Jurkat, Clone E6-1 (cell line): ENCODE results near the gene OR7C1.
"Not testable (repeated sequence)": the region's sequence is repeated elsewhere in the genome, so short reads cannot be mapped to it uniquely, and the experiment has no call there.

Experiments used
- DNase-seq: peaks from one replicate; pipeline ENCODE4 v3.0.0-alpha.2; 2011; ENCODE audit warnings: low read depth, low spot score
- H3K4me3 ChIP-seq: 2 replicates; pipeline ENCODE4 v1.5.1; 2011; ENCODE audit warnings: mild to moderate bottlenecking, low read length, control low read depth, moderate library complexity

OR7C1 gene

GRCh38 chr19:14786421-14786851, 48.5 kb downstream of the OR7C1 start:
- no peak for DNase-seq
- no peak overlapping the region for H3K4me3 ChIP-seq

- DNase-seq = peak; percentile 49
- H3K4me3 ChIP-seq = not testable (repeated sequence)
These were observed 49.7 kb downstream of the OR7C1 start for GRCh38 chr19:14785102-14785793.

DNA sequence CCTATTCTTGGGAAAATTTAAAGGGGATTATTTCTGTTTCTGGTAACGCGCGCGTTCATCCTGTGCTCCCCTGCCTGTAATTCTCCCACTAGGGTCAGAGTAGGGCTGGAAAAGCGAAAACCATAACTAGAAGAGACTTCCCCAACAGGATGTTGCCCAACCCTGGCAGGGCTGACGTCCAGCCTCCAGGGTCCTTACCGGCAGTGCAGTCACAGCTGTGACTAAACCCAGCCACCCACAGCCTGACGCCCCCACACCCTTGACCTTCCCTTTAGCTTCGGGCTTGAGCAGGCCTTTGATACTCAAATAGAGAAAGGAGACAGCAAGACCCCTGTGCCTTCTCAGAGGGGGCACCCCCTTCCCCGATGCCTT, 50.3 kb downstream of the OR7C1 start:
- not testable (repeated sequence) for H3K4me3 ChIP-seq, DNase-seq

DNA sequence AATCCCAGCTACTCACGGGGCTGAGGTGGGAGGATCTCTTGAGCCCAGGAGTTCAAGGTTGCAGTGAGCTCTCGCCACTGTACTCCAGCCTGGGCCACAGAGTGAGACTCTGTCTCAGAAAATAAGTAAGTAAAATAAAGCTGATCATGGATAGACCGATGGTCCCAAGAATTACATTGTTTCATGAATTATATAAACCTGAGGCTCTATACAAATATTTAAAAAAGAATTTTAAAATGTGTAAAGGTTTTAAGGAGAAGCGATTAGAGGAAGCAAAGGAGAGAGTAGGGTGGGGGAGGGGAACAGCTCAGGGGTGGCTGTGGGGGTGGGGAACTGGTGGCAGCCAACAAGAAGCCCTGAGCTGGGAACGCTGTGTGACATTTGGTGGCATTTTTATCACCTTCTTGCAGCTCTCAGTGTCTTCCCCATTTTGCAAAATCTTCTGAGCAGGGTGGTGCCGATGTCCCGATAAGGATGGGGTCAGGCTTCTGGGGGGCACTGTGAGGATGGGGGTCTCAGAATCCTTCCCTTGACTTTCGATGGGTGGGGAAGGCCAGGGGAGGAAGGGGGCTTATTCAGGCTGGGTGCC, 51.5 kb downstream of the OR7C1 start:
- DNase-seq, H3K4me3 ChIP-seq: not testable (repeated sequence)

- H3K4me3 ChIP-seq = no peak overlapping the region
- no peak for DNase-seq
These were observed 52.2 kb downstream of the OR7C1 start for GRCh38 chr19:14782626-14783409.

DNA sequence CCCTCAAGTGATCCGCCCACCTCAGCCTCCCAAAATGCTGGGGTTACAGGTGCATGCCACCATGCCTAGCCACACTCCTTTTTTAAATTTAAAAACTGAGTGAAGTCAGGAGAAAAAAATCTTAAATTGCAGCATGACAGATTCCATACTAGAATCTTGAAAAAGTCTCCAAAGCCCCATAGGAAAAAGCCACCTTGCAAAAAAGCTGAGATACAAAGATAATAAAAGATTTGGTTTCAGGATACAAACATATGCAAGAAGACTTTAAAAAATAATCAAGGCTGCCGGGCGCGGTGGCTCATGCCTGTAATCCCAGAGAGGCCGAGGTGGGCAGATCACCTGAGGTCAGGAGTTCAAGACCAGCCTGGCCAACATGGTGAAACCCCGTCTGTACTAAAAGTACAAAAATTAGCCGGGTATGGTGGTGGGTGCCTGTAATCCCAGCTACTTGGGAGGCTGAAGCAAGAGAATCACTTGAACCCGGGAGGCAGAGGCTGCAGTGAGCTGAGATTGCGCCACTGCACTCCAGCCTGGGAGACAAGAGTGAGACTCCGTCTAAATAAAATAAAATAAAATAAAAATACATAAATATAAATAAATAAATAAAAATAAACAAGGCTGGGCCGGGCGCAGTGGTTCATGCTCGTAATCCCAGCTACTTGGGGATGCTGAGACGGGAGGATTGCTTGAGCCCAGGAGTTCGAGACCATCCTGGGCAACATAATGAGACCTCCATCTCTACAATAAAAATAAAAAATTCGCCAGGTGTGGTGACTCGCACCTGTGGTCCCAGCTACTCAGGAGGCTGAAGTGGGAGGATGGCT, 53.1 kb downstream of the OR7C1 start:
- H3K4me3 ChIP-seq, DNase-seq: not testable (repeated sequence)

- DNase-seq, H3K4me3 ChIP-seq: not testable (repeated sequence)
These were observed 54.3 kb downstream of the OR7C1 start for GRCh38 chr19:14780622-14781225.

DNA sequence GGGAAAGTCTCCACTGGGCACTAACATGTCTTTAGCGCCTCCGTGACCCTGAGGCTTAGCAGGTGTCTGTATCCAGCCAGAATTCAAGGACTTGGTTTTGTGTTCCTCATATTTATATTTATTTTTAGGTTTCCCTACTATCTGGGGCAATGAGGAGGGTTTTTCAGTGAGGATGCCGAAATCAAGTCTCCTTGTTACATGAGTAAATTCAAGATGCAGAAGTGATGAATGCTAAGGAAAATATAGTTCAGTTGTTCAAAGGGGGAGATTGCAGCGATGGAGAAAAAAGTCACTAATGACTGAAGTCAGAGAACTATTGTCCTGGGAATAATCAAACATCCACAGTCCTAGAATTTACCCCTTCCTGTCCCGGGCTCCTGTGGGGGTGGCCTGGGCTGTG, 55.8 kb downstream of the OR7C1 start:
- DNase-seq = no peak
- no peak overlapping the region for H3K4me3 ChIP-seq

- peak; percentile 48 for DNase-seq
- H3K4me3 ChIP-seq = not testable (repeated sequence)
These were observed 56.7 kb downstream of the OR7C1 start, which contains the start of gene ADGRE2 for GRCh38 chr19:14778110-14778845. TSS of gene ADGRE2 (minus strand) at chr19:14778560. CDS start at chr19:14776756, 1,804 bp downstream.

- not testable (repeated sequence) for DNase-seq
These were observed 57.3 kb downstream of the OR7C1 start for GRCh38 chr19:14777645-14778044.

DNA sequence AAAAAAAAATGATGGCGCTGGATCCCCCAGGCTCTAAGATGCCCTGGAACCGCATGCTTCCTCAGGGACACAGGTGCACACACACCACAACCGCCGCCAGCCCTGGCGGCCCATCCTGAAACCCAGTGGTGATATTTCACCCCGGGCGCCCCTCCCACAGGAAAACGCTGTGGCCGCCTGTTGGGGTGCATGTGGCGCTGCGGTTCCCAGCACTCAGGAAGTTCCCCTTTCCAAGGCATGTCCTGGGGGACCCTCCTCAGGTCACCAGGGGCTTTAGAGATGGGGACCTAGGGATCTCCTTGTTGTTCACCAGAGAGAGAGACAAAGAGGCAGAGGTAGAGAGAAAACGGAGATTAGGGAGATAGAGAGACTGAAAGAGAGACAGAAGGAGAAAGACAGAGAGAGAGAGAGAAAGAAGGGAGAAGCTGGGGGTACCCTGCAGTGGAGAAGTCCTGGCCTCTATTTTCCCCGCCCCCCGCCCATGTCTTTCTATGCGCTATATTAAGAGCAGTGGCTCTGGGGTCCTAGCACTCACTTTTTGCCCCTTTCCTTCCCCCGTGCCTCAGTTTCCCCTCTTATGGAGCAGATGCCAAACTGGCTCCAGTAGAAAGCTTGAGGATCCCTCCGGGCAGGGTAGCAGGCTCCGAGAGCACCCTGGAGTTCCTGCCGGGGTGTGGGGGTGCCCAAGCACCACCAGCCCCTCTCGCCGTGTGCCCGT, 59.0 kb downstream of the OR7C1 start:
- no peak for DNase-seq
- H3K4me3 ChIP-seq = peak overlapping the region; percentile 60

More at GRCh38 chr19:14777645-14778044, 57.3 kb downstream of the OR7C1 start:
- H3K4me3 ChIP-seq = not testable (repeated sequence)

DNA sequence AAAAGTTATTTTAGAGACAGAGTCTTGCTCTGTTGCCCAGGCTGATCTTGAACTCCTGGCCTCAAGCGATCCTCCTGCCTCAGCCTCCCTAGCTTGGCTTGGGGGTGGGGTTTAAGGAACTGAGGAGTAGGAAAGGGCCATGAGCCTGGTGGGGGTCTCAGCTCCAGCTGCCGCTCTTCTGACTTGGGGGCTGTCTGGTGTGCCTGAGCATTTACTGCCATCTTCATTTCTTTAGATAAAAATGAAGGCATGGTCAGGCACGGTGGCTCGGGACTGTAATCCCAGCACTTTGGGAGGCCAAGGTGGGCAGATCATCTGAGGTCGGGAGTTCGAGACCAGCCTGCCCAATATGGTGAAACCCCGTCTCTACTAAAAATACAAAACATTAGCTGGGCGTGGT, 59.7 kb downstream of the OR7C1 start:
- not testable (repeated sequence) for DNase-seq
- H3K4me3 ChIP-seq = peak overlapping the region; percentile 60

- no peak overlapping the region for H3K4me3 ChIP-seq
- DNase-seq = no peak
These were observed 60.6 kb downstream of the OR7C1 start for GRCh38 chr19:14774373-14774772.

- DNase-seq, H3K4me3 ChIP-seq: not testable (repeated sequence)
These were observed 61.3 kb downstream of the OR7C1 start for GRCh38 chr19:14773722-14774121.

- no peak overlapping the region for H3K4me3 ChIP-seq
- DNase-seq = no peak
These were observed 62.0 kb downstream of the OR7C1 start for GRCh38 chr19:14772995-14773394.

DNA sequence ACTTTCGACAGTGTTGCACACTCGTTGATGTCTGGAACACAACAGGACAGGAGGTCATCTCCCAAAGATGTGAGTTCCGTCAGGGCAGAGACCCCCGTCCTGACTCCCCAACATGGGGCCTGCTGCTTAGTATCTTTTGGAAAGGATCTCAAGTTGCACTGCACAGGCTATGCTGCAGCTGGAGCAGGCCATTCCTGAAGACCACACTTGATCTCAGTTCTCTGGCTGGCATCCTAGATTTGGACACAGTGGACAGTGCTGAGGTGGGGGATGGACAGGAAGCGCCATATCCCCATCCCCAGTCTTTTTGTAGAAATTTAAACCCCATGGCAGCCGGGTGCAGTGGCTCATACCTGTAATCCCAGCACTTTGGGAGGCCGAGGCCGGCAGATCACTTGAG, 62.5 kb downstream of the OR7C1 start:
- DNase-seq = no peak
- no peak overlapping the region for H3K4me3 ChIP-seq

DNA sequence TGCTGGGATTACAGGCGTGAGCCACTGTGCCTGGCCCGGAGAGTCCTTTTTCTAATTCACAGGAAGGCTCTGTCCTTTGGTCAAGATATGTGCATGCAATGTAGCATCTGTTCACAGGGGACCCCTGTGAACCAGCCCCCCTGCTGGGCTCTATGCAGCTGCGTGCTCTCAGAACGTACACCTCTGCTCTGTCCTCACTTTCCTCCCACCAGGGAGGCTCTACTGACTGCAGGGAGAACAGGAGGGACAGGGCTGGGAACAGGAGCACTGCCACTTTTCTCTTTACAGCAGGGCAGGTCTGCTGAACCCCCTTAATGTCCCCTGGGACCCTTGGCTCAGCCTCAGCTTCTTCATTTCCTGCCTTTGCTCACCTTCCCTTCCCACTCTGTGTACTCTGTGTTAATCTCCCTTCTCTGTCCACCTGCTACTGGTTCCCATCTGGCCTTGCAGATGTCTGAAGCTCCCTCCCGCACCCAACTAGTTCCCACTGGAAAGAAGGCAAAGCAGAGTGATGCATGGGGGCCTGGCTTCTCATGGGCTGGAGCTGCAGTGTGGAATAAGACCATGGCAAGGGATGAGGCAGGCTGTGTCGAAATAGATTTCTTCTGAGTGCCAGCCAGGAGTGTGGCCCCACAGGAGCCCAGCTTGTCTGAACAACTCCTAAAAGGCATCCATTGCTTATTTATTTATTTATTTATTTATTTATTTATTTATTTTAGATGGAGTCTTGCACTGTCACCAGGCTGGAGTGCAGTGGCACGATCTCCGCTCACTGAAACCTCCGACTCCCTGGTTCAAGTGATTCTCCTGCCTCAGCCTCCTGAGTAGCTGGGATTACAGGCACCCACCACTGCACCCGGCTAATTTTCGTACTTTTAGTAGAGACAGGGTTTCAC, 63.8 kb downstream of the OR7C1 start:
- no peak for DNase-seq
- no peak overlapping the region for H3K4me3 ChIP-seq
